Naive thymus-derived CD8-positive, alpha-beta T cell (primary cell): ENCODE data around the gene UBXN11. TPM values are rescaled to one million over a fixed set of nuclear protein-coding genes. Genes with fewer than 3 reads are reported as not detected.
A peak's percentile ranks its signal among the peaks of the same experiment; 100 is the strongest.
"Not testable (repeated sequence)": the region's sequence is repeated elsewhere in the genome, so short reads cannot be mapped to it uniquely, and the experiment has no call there.

Experiments
- ATAC-seq, 2 donors: fragments of 150-1000 bp; cut with Tn5 transposase in 1 of 2; sonication (Bioruptor Pico), chemical (Tn5 transposase) in 1 of 2; 1 replicate in 1 of 2; 2 replicates in 1 of 2; pipeline ENCODE4 v1.10.0; 2021; ENCODE audit warnings: mild to moderate bottlenecking in 2 of 2, moderate library complexity in 2 of 2
- POLR2A ChIA-PET: fragments of 350-600 bp; sonication (Branson Sonifier 250); formaldehyde crosslinking; loops from one replicate; lab custom pipeline; 2021; ENCODE audit warnings: antibody characterized with exemption; lab: Charles Lee
- DNase-seq, 10 donors: peaks; one replicate each; pipeline versions ENCODE4 v3.0.0 to v3.0.0-alpha.2; 2020 to 2022
- H3K27ac Mint-ChIP-seq, 10 donors: one replicate each; pipeline ENCODE4 v1.8.0; 2020 to 2022; ENCODE audit warnings: mild to moderate bottlenecking in 10 of 10, mixed read lengths in 10 of 10, moderate library complexity in 4 of 10, inconsistent platforms in 1 of 10
- H3K27me3 Mint-ChIP-seq, 5 donors: one replicate each; pipeline ENCODE4 v1.8.0; 2021 to 2022; ENCODE audit warnings: mixed read lengths in 5 of 5
- H3K36me3 Mint-ChIP-seq, 3 donors: one replicate each; pipeline ENCODE4 v1.8.0; 2020 to 2022; ENCODE audit warnings: mixed read lengths in 3 of 3, mild to moderate bottlenecking in 2 of 3, inconsistent platforms in 1 of 3
- H3K4me1 Mint-ChIP-seq, 4 donors: one replicate each; pipeline ENCODE4 v1.8.0; 2021 to 2022; ENCODE audit warnings: mixed read lengths in 4 of 4
- H3K4me3 Mint-ChIP-seq, 10 donors: one replicate each; pipeline ENCODE4 v1.8.0; 2020 to 2022; ENCODE audit warnings: mild to moderate bottlenecking in 10 of 10, mixed read lengths in 10 of 10, moderate library complexity in 6 of 10, inconsistent platforms in 1 of 10
- H3K9me3 Mint-ChIP-seq, 9 donors: one replicate each; pipeline ENCODE4 v1.8.0; 2020 to 2022; ENCODE audit warnings: mixed read lengths in 9 of 9, mild to moderate bottlenecking in 3 of 9, inconsistent platforms in 1 of 9, moderate library complexity in 1 of 9
- polyA plus RNA-seq, 3 donors: library from polyadenylated mRNA; unstranded; fragments of 300-500 nt; fragmentation: Illumina TruSeq; gene quantifications; one replicate each; pipeline ENCODE4 v1.2.3, GENCODE V29; 2021
- total RNA-seq, 8 experiments: library from RNA in 2 of 8; stranded (reverse) in 2 of 8; gene quantifications; one replicate each; pipeline ENCODE4 v1.2.3 and lab custom pipeline; 2021 to 2026

The UBXN11 gene
- total and polyA plus RNA-seq, 5 experiments from 2014 or later = 9.1 to 129 (median 14.7) TPM

DNA sequence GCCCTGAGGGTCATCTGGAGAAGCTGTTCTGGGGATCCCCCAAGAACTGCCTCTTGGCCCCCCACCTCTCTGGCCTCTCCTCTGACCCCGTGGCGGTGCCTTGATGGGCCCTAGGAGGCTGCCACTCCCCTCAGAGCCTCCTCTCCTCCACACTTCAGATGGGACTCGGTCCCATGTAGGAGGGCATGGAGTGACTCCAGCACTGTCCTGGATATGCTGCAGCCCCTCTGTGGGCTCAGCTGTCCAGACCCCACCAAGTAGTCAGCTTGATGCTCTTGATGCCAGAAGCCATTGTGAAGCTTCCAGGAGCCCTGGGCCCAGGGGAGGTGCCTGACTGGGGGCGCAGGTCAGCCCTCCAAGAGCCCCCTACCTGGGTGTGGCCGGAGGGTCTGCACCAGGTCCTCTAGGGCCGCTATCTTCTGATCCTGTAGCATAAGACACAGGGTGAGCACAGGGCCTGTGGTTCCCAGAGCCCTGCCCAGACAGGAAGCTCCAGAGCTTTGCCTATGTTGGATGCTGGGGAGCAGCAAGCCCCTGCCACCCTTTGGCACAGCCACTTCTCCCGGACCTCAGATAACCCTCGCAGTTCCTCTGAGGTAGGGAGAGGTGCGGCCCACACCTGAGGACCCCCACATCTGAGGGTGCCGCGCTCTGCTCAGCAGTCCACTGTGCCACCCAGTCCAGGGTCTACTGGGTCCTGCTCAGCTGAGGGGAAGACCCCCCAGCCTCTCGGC is 9.2 kb downstream of the UBXN11 start:
- POLR2A ChIA-PET = interaction anchor here (0.5 to 30.4 kb wide), 7 partner anchors 7 to 101 kb away, joined by 3 to 2161 read pairs (median 6); partner anchors contain the start of genes CD52, CEP85 and UBXN11
- Mint-ChIP-seq H3K27ac (peak overlapping the region in 4 of 10 donors; percentile 15 to 68 (median 30)), H3K9me3 (no peaks in the 10 kb centered on the region), H3K27me3 (no peaks in the 10 kb centered on the region), H3K36me3 (peaks cover 0 to 2% (median 2%) of the 10 kb centered on the region in 3 donors), H3K4me1 (peaks cover 16 to 44% (median 36%) of the 10 kb centered on the region in 4 donors), H3K4me3 (no peak overlapping the region)
- ATAC-seq (no peak), DNase-seq (no peak)

DNA sequence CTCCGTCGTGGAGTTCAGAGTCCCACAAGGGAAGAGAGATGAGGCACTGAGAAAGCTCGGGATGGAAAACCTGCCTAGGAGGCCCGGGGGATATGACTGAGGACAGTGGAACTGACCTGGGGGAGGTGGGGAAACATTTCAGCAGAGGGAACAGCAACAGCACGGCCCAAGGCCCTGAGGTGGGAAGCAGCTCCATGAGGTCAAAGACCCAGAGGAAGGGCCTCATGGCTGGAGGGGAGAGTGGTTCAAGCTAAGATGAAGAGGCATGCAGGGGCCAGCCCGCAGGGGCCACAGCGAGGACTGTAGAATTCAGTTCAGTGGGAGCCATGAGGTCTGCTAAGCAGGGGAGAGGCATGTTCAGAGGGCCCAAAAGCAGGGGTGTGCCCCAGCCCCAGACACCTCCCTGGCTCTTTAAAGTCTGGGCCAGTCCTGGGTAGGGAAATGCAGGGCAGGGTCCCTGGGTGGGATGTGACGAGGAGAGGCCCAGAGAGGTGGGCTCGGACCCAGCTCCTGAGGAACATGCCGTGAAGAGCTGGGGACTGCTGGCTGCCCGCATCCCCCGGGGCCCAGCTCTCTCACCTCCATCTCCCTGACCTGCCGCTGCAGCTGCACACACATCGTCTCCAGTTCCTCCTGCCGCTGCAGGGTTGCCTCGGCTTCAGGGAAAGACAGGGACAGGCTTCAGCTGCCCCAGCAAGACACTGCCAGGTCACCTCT is 9.9 kb downstream of the UBXN11 start:
- Mint-ChIP-seq H3K4me1 (peaks cover 20 to 51% (median 43%) of the 10 kb centered on the region in 4 donors), H3K27ac (peak overlapping the region in 7 of 10 donors; percentile 20 to 85 (median 70)), H3K36me3 (peaks cover 0 to 2% (median 2%) of the 10 kb centered on the region in 3 donors), H3K4me3 (no peak overlapping the region), H3K9me3 (no peaks in the 10 kb centered on the region), H3K27me3 (no peaks in the 10 kb centered on the region)
- ATAC-seq = no peak
- POLR2A ChIA-PET = interaction anchor here (0.8 to 30.4 kb wide), 6 partner anchors 6 to 62 kb away, joined by 3 to 2161 read pairs (median 10); partner anchors contain the start of genes CD52, CEP85 and UBXN11
- no peak for DNase-seq

DNA sequence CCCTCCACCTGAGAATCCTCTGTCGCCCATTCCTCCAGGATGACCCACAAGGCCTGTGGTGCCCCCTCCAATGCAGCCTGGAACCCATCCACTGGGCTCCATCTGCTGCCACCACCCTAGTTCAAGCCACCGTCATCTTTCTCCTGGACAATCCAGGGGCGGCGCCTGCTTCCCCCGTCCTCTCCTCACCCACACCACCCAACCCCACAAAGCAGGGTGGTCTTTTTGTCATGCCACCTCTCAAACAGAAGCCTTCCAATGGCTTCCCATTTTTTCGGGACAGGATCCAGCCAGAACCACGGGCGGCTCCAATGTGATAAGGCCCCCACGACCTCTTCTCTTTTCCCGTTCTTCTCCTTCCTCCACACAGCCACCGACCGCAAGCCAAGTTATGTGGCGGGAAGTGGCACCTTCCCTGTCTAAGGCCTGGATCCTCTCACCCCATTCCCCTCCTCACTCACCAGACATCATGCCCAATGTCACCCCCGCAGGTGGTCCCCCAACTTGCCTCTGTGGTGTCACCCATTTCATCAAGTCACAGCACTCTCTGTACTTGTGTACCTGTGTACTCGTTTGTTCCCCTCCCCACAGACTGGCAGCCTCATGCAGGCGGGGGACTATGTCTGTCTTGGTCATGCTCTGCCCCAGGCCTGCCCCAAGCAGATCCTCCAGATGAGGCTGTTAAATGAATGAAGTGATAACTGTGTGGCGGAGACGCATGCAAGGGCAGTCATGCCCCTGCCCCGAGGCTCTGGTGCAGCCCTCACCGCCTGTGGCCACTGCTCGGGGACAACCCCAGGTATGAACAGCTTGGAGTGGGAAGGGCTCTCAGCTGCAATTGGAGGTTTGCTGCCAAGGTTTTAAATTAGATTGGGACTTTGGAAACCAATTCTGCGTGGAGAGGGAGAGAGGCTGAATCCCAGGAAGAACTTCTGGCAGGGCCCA is 11.0 kb downstream of the UBXN11 start:
- Mint-ChIP-seq H3K36me3 (peaks cover 0 to 2% (median 2%) of the 10 kb centered on the region in 3 donors), H3K4me1 (peaks cover 20 to 61% (median 51%) of the 10 kb centered on the region in 4 donors), H3K4me3 (no peak overlapping the region), H3K27ac (peak overlapping the region; percentile 11 to 89 (median 73)), H3K9me3 (no peaks in the 10 kb centered on the region), H3K27me3 (no peaks in the 10 kb centered on the region)
- ATAC-seq (no peak), DNase-seq (no peak)
- POLR2A ChIA-PET = interaction anchor here (0.6 to 30.4 kb wide), 3 partner anchors 5 to 334 kb away, joined by 5 to 2161 read pairs (median 72); partner anchors contain the start of genes CD52 and UBXN11

DNA sequence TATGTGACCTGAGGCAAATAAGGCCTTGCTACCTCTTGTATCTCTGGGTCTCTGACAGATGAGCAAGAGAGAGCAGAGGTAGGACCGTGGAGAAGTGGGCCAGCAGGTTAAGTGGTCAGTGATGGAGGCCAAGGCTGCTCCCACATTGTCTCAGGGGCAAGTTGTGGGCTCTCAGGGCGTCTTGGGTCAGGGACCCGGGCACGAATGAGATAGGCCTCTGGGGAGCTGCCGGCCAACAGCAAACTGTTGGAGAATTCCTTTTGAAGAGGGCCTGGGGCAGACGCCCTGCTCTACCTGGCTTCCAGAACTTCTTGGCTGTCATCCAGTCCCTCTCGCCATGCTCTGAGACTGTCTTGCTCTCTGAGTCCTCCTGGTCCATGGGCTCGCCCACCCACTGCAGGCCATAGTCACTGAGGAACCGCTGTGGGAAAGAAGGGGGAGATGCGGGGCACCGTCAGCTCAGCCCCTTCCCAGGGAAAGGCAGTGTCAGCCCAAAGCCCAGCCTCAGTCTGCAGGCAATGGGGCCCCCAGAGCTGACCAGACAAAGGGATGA is 12.4 kb downstream of the UBXN11 start:
- H3K4me3 Mint-ChIP-seq = no peak overlapping the region
- POLR2A ChIA-PET = interaction anchor here (11.1 to 30.4 kb wide), 2 partner anchors 15 to 24 kb away, joined by 197 to 2161 read pairs; partner anchors contain the start of genes CD52, SH3BGRL3 and UBXN11

DNA sequence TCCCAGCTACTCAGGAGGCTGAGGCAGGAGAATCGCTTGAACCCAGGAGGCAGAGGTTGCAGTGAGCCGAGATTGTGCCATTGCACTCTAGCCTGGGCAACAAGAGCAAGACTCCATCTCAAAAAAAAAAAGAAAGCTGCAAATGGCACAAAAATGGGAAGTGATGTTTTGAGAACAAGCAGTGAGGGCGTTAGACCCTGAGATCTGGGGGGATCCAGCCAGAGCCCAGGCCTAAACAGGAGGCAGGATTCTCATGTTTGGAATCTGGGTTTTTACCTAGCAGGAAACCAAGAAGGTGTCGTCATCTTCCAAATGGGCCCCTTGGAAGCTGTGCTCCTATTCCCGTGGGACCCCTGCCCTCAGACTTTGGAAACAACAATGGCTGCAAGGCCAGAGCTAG is 13.7 kb downstream of the UBXN11 start:
- not testable (repeated sequence) for DNase-seq, ATAC-seq, H3K9me3 Mint-ChIP-seq, H3K27me3 Mint-ChIP-seq, H3K36me3 Mint-ChIP-seq
- POLR2A ChIA-PET = interaction anchor here (0.9 to 30.4 kb wide), 4 partner anchors 7 to 85 kb away, joined by 3 to 2161 read pairs (median 134); partner anchors contain the start of genes CD52, SH3BGRL3 and UBXN11
- H3K27ac Mint-ChIP-seq = peak overlapping the region; percentile 72 to 100 (median 92)
- peak overlapping the region in 1 of 10 donors; percentile 20 for H3K4me3 Mint-ChIP-seq
- H3K4me1 Mint-ChIP-seq = peaks cover 37 to 73% (median 70%) of the 10 kb centered on the region in 4 donors

More for the DNA sequence above, 12.4 kb downstream of the UBXN11 start:
- Mint-ChIP-seq H3K27ac (peak overlapping the region in 9 of 10 donors; percentile 33 to 98 (median 66)), H3K27me3 (no peaks in the 10 kb centered on the region), H3K4me1 (peaks cover 28 to 64% (median 57%) of the 10 kb centered on the region in 4 donors), H3K9me3 (no peaks in the 10 kb centered on the region), H3K36me3 (peaks cover 0 to 2% (median 2%) of the 10 kb centered on the region in 3 donors)
- no peak for ATAC-seq
- DNase-seq = peak in 1 of 10 donors; percentile 41

DNA sequence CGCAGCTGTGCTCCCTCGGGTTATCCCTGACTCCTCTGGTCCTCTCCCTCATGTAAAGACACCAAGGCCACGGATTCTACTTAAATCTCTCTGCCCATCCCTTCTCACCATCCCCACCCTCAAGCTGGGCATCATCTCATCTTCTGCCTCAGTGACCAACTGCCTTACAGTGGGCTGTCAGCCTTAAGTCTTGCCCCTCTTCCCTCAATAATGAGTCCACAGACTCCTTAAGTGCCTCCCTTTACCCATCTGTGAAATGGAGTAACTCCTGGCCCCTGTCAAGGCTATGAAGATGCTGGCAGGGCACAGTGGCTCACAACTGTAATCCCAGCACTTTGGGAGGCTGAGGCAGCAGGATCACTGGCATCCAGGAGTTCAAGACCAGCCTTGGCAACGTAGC is 14.5 kb downstream of the UBXN11 start:
- Mint-ChIP-seq H3K36me3 (peaks cover 0 to 2% (median 2%) of the 10 kb centered on the region in 3 donors), H3K4me1 (peaks cover 45 to 81% (median 78%) of the 10 kb centered on the region in 4 donors), H3K27me3 (no peaks in the 10 kb centered on the region), H3K9me3 (no peaks in the 10 kb centered on the region), H3K27ac (peak overlapping the region; percentile 93 to 100 (median 96)), H3K4me3 (peak overlapping the region in 9 of 10 donors; percentile 26 to 75 (median 56))
- DNase-seq (no peak), ATAC-seq (no peak)
- POLR2A ChIA-PET = interaction anchor here (6.4 to 30.4 kb wide), 3 partner anchors 8 to 26 kb away, joined by 72 to 2161 read pairs (median 197); partner anchors contain the start of genes CD52, SH3BGRL3 and UBXN11

DNA sequence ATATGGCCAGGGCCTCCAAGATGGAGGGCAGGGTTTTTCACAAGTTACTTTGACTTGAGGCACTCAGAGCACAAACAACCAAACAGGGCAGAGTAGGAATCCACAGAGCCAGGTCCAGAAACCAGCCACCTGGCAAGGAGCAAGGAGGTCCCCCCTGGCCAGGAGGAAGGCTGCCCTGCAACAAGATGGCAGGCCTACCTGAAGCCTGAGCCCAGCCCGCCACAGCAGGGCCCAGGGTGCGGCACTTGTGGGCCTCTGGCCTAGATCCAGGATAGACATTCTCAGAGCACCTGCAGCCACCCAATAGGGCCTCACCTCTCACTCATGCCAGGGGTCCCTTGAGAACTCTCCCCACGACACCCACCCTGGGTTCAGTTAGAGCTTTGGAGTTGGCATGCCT is 15.0 kb downstream of the UBXN11 start:
- ATAC-seq (no peak), DNase-seq (peak in 1 of 10 donors; percentile 4)
- H3K27me3 Mint-ChIP-seq = no peaks in the 10 kb centered on the region
- no peaks in the 10 kb centered on the region for H3K9me3 Mint-ChIP-seq
- H3K36me3 Mint-ChIP-seq = peaks cover 0 to 2% (median 2%) of the 10 kb centered on the region in 3 donors
- H3K27ac Mint-ChIP-seq = peak overlapping the region; percentile 93 to 100 (median 96)
- POLR2A ChIA-PET = interaction anchor here (6.4 to 30.4 kb wide), 3 partner anchors 8 to 27 kb away, joined by 72 to 2161 read pairs (median 197); partner anchors contain the start of genes CD52, SH3BGRL3 and UBXN11
- H3K4me3 Mint-ChIP-seq = peak overlapping the region in 9 of 10 donors; percentile 37 to 85 (median 56)
- H3K4me1 Mint-ChIP-seq = peaks cover 46 to 86% (median 82%) of the 10 kb centered on the region in 4 donors

DNA sequence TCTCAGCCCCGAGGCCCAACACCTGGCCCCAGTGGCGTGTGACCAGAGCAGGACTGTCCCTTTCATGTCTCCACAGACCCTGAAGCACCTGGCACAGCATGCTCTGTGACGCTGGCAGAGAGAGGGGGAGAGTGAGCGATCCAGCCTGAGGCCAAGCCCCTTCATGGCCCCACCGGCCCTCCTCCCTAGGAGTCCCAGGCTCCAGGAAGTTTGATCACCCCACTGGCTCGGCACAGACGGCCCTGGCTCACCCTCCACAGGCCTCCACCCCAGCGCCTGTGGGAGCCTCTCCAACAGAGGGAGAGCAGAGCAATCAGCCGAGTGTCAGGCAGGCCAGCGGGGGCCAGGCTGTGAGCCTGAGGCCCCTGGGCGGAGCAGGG is 15.6 kb downstream of the UBXN11 start:
- Mint-ChIP-seq H3K4me3 (peak overlapping the region in 7 of 10 donors; percentile 28 to 85 (median 75)), H3K9me3 (no peaks in the 10 kb centered on the region)
- DNase-seq = peak in 1 of 10 donors; percentile 32

DNA sequence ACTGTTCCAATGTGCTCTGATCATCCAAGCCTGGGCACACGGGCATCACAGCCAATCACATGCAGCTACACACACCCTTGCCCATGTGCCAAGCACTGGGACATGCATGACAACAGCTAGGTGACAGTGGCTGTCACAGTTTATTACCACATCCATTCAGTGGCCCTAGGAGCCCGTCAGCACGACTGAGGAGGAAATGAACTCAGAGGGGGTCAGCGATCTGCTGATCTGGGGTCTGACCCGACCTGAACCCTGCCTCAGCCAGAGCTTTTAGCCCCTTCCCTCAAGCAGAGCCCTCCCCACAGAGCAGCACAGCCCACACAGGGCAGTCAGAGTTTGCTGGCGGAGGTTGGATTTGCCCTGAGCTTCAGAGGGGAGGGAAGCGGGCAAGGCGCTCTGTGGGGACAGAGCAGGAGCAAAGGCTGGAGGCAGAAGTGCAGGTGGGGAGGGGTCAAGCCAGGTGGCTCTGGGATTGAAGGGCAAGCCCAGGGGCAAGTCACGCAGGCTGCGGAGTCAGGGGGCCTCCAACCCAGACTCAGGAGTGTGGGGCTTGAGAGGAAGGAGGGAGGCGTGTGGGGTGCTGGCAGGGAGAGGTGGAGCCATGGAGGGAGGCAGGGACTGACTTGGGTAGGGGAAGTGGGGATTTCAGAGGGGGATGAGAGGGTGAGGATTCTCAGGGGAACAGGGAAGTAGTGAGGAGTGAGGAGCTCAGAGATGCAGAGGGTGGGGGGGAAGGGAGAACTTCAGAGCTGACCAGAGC is 16.1 kb downstream of the UBXN11 start:
- DNase-seq (no peak), ATAC-seq (peak in 1 of 2 donors; percentile 5)
- Mint-ChIP-seq H3K4me3 (peak overlapping the region; percentile 8 to 85 (median 76)), H3K36me3 (no peaks in the 10 kb centered on the region), H3K27me3 (no peaks in the 10 kb centered on the region), H3K27ac (peak overlapping the region; percentile 93 to 100 (median 96)), H3K9me3 (no peaks in the 10 kb centered on the region), H3K4me1 (peaks cover 40 to 88% (median 82%) of the 10 kb centered on the region in 4 donors)
- POLR2A ChIA-PET = interaction anchor here (0.5 to 30.4 kb wide), 9 partner anchors 9 to 182 kb away, joined by 4 to 2161 read pairs (median 10); partner anchors contain the start of genes CD52, HMGN2, SH3BGRL3 and UBXN11

More for the DNA sequence above, 15.6 kb downstream of the UBXN11 start:
- Mint-ChIP-seq H3K27me3 (no peaks in the 10 kb centered on the region), H3K36me3 (peaks cover 0 to 2% (median 0%) of the 10 kb centered on the region in 3 donors), H3K4me1 (peaks cover 43 to 87% (median 82%) of the 10 kb centered on the region in 4 donors), H3K27ac (peak overlapping the region; percentile 93 to 100 (median 96))
- ATAC-seq = no peak
- POLR2A ChIA-PET = interaction anchor here (6.4 to 30.4 kb wide), 3 partner anchors 9 to 27 kb away, joined by 72 to 2161 read pairs (median 197); partner anchors contain the start of genes CD52, SH3BGRL3 and UBXN11
